PC-3 (cell line): ENCODE measurements around the gene ARHGAP27.

Experiments used
- CTCF ChIP-seq: fragments of 300-600 bp; sonication (generic); conservative IDR thresholded peaks from 2 replicates; pipeline ENCODE4 v1.5.1; 2017; ENCODE audit warnings: antibody characterized with exemption, low read depth, mild to moderate bottlenecking, low read length
- EZH2 ChIP-seq: fragments of 300-600 bp; sonication (generic); IDR thresholded peaks from one replicate; pipeline ENCODE4 v1.6.1; 2017; ENCODE audit warnings: antibody characterized with exemption, mild to moderate bottlenecking, low read length; ENCODE audit not compliant: unreplicated experiment
- EZH2phosphoT487 ChIP-seq: fragments of 300-600 bp; sonication (generic); IDR thresholded peaks from 2 replicates; pipeline ENCODE4 v1.6.1; 2018; ENCODE audit warnings: mild to moderate bottlenecking, antibody characterized with exemption, low read length, borderline replicate concordance

GRCh38 chr17:45425125-45425983 is 7.3 kb downstream of the ARHGAP27 start:
- TF ChIP-seq CTCF (peak; percentile 87), EZH2 (no peak), EZH2phosphoT487 (no peak)
